ENCODE data around the gene DCTN4. TPM values are rescaled to one million over a fixed set of nuclear protein-coding genes. Genes with fewer than 3 reads are reported as not detected.

DCTN4 gene
- total RNA-seq, 1 experiment from 2014 or later = 43.9 TPM

GRCh38 chr5:150672884-150673275 lies 85.9 kb downstream of the DCTN4 start (continued):
- TF ChIP-seq AR (CRISPR knock-in tag; IDR thresholded peaks at IDR 0.05) (no peak), CDX4 (CRISPR knock-in tag; IDR thresholded peaks at IDR 0.05; ENCODE audit: borderline replicate concordance) (no peak), ZNF219 (CRISPR knock-in tag; IDR thresholded peaks at IDR 0.05; ENCODE audit: borderline replicate concordance) (no peak), CREM (CRISPR knock-in tag; IDR thresholded peaks at IDR 0.05) (no peak), NR2C2 (CRISPR knock-in tag; IDR thresholded peaks at IDR 0.05) (no peak), NR3C1 (CRISPR knock-in tag; conservative IDR thresholded peaks at IDR 0.05; ENCODE audit: low read depth) (no peak), USF1 (CRISPR knock-in tag; IDR thresholded peaks at IDR 0.05) (no peak), TEAD1 (CRISPR knock-in tag; IDR thresholded peaks at IDR 0.05) (no peak)

GRCh38 chr5:150672237-150672883 lies 86.5 kb downstream of the DCTN4 start:
- Mint-ChIP-seq H3K4me1 (peaks cover 31% of the 10 kb centered on the region), H3K36me3 (peaks cover 6% of the 10 kb centered on the region), H3K27me3 (ENCODE audit: low read depth) (no peaks in the 10 kb centered on the region), H3K4me3 (peak overlapping the region; percentile 84), H3K27ac (peak overlapping the region; percentile 96), H3K9me3 (peaks cover 3% of the 10 kb centered on the region; the same call in 1 of the 2 replicates)
- CTCF ChIA-PET = interaction anchor here (0.7 to 4.2 kb wide), 13 partner anchors 9 to 262 kb away, joined by 3 to 31 read pairs (median 4); partner anchors contain the start of genes DCTN4, MYOZ3, RBM22 and SMIM3
- ATAC-seq (peak; percentile 73), DNase-seq (ENCODE audit: low spot score) (peak; percentile 85)
- POLR2A ChIA-PET = interaction anchor here (0.5 to 4.3 kb wide), 7 partner anchors 8 to 143 kb away, joined by 3 to 26 read pairs (median 3); partner anchors contain the start of genes MYOZ3 and RBM22
- TF ChIP-seq JUN (CRISPR knock-in tag; IDR thresholded peaks at IDR 0.05) = no peak
- TF ChIP-seq ATF6 (CRISPR knock-in tag; IDR thresholded peaks at IDR 0.05) = no peak
- no peak for TF ChIP-seq MYBL2 (CRISPR knock-in tag; IDR thresholded peaks at IDR 0.05)
- no peak for TF ChIP-seq NFYB (CRISPR knock-in tag; conservative IDR thresholded peaks at IDR 0.05; ENCODE audit: low read depth)
- TF ChIP-seq KAT7 (CRISPR knock-in tag; IDR thresholded peaks at IDR 0.05; ENCODE audit: borderline replicate concordance) = 0 out of 2 replicates have a peak, but pooled peaks have one; percentile 21
- TF ChIP-seq SMAD3 (CRISPR knock-in tag; IDR thresholded peaks at IDR 0.05; ENCODE audit: borderline replicate concordance) = peak; percentile 23; the same call in 1 of the 2 replicates
- TF ChIP-seq E2F1 (CRISPR knock-in tag; IDR thresholded peaks at IDR 0.05) = no peak
- no peak for TF ChIP-seq USF2 (CRISPR knock-in tag; IDR thresholded peaks at IDR 0.05)
- no peak for TF ChIP-seq MAX (CRISPR knock-in tag; IDR thresholded peaks at IDR 0.05)
- TF ChIP-seq PREB (CRISPR knock-in tag; IDR thresholded peaks at IDR 0.05; ENCODE audit: borderline replicate concordance) = no peak
- no peak for TF ChIP-seq SOX15 (CRISPR knock-in tag; IDR thresholded peaks at IDR 0.05)
- TF ChIP-seq ETV6 (CRISPR knock-in tag; IDR thresholded peaks at IDR 0.05) = no peak
- no peak for TF ChIP-seq HMGXB4 (CRISPR knock-in tag; IDR thresholded peaks at IDR 0.05)
- no peak for TF ChIP-seq MXD4 (CRISPR knock-in tag; IDR thresholded peaks at IDR 0.05; ENCODE audit: borderline replicate concordance)
- no peak for TF ChIP-seq ESRRA (CRISPR knock-in tag; IDR thresholded peaks at IDR 0.05; ENCODE audit: borderline replicate concordance)
- TF ChIP-seq CDX4 (CRISPR knock-in tag; IDR thresholded peaks at IDR 0.05; ENCODE audit: borderline replicate concordance) = no peak

All from WTC11 (cell line).